HCT116 (cell line): ENCODE results near the gene POLR2I. TPM values are rescaled to one million over a fixed set of nuclear protein-coding genes. Genes with fewer than 3 reads are reported as not detected.

Experiments used
- ATAC-seq: fragments of 200-7000 bp; cut with Tn5 transposase; 2 replicates; pipeline ENCODE4 v1.9.1; 2020; ENCODE audit warnings: mild to moderate bottlenecking, moderate library complexity
- BruUV-seq: library from RNA; stranded (reverse); fragments of 400-500 nt; replicated peaks from 2 replicates; lab custom pipeline; 2021; lab: Mats Ljungman, UMichigan
- CTCF ChIA-PET: fragments of 300-600 bp; sonication (Branson Sonifier 250); formaldehyde crosslinking; loops from one replicate; lab custom pipeline; 2021; ENCODE audit warnings: antibody characterized with exemption; lab: Charles Lee
- POLR2A ChIA-PET: fragments of 300-600, 350-600 bp; sonication (Branson Sonifier 250); formaldehyde crosslinking; loops from one replicate; lab custom pipeline; 2021; ENCODE audit warnings: antibody characterized with exemption; lab: Charles Lee
- RAD21 ChIA-PET, 2 experiments: fragments of 300-600 bp; sonication (Branson Sonifier 250); formaldehyde crosslinking; loops; one replicate each; lab custom pipeline; 2023; ENCODE audit warnings: low total read pairs in 2 of 2; ENCODE audit not compliant: uncharacterized antibody in 2 of 2, unreplicated experiment in 2 of 2, low non-redundant PET in 1 of 2; lab: Charles Lee
- DNase-seq: peaks from one replicate; pipeline ENCODE4 v3.0.0-alpha.2; 2010; ENCODE audit warnings: low read depth, low spot score
- H2AFZ ChIP-seq: fragments of 200-600 bp; shearing (Covaris generic), sonication (generic); 2 replicates; pipeline ENCODE4 v1.6.1; 2017; ENCODE audit warnings: low read depth, mixed run types, mixed read lengths, antibody characterized with exemption, low read length; ENCODE audit not compliant: poor library complexity, severe bottlenecking
- H3K27ac ChIP-seq: 2 replicates; pipeline ENCODE4 v1.5.1; 2012; ENCODE audit warnings: low read depth, low read length
- H3K27me3 ChIP-seq: fragments of 200-600 bp; sonication (generic); 2 replicates; pipeline ENCODE4 v1.6.1; 2016; ENCODE audit warnings: mixed run types, low read length, mixed read lengths; ENCODE audit not compliant: insufficient read depth
- H3K36me3 ChIP-seq, 2 experiments: fragments of 200-500 bp in 1 of 2; fragments of 200-600 bp in 1 of 2; sonication (Bioruptor generic) in 1 of 2; sonication (generic) in 1 of 2; 2 replicates each; pipeline versions ENCODE4 v1.5.1 to v1.6.1; 2014 to 2016; ENCODE audit warnings: low read length in 2 of 2, inconsistent platforms in 1 of 2, mixed read lengths in 1 of 2, mixed run types in 1 of 2; ENCODE audit not compliant: insufficient read depth in 2 of 2, control insufficient read depth in 1 of 2
- H3K4me1 ChIP-seq, 2 experiments: fragments of 200-600 bp in 1 of 2; sonication (generic) in 1 of 2; 2 replicates each; pipeline versions ENCODE4 v1.5.1 to v1.6.1; 2012 to 2017; ENCODE audit warnings: low read length in 2 of 2, inconsistent platforms in 1 of 2, mild to moderate bottlenecking in 1 of 2, mixed read lengths in 1 of 2, mixed run types in 1 of 2, moderate library complexity in 1 of 2; ENCODE audit not compliant: insufficient read depth in 2 of 2, control insufficient read depth in 1 of 2
- H3K4me2 ChIP-seq: fragments of 200-600 bp; sonication (generic); 2 replicates; pipeline ENCODE4 v1.6.1; 2017; ENCODE audit warnings: mixed run types, low read length, mixed read lengths
- H3K4me3 ChIP-seq, 2 experiments: fragments of 200-600 bp in 1 of 2; sonication (generic) in 1 of 2; replicated peaks in 1 of 2; 2 replicates each; pipeline ENCODE4 v1.5.1; 2011 to 2016; ENCODE audit warnings: low read length in 2 of 2, control low read depth in 1 of 2, low read depth in 1 of 2, mild to moderate bottlenecking in 1 of 2, mixed read lengths in 1 of 2, mixed run types in 1 of 2
- H3K79me2 ChIP-seq: fragments of 200-600 bp; sonication (generic); 2 replicates; pipeline ENCODE4 v1.6.1; 2017; ENCODE audit warnings: mild to moderate bottlenecking, mixed run types, low read length, moderate library complexity, mixed read lengths; ENCODE audit not compliant: insufficient read depth
- H3K9ac ChIP-seq: fragments of 200-600 bp; sonication (generic); 2 replicates; pipeline ENCODE4 v1.6.1; 2016; ENCODE audit warnings: low read length, mixed read lengths
- H3K9me2 ChIP-seq: fragments of 200-600 bp; sonication (generic), shearing (Covaris generic); 2 replicates; pipeline ENCODE4 v1.6.1; 2017; ENCODE audit warnings: mixed run types, mild to moderate bottlenecking, moderate library complexity; ENCODE audit not compliant: insufficient read depth
- H3K9me3 ChIP-seq, 2 experiments: fragments of 200-500 bp in 1 of 2; fragments of 200-600 bp in 1 of 2; sonication (Bioruptor generic) in 1 of 2; sonication (generic) in 1 of 2; 2 replicates each; pipeline ENCODE4 v1.6.1; 2014 to 2017; ENCODE audit warnings: low read length in 2 of 2, mixed read lengths in 2 of 2, inconsistent platforms in 1 of 2, low read depth in 1 of 2, mild to moderate bottlenecking in 1 of 2, mixed run types in 1 of 2, moderate library complexity in 1 of 2; ENCODE audit not compliant: control insufficient read depth in 1 of 2, insufficient read depth in 1 of 2
- H4K20me1 ChIP-seq: fragments of 200-600 bp; sonication (generic), shearing (Covaris generic); 2 replicates; pipeline ENCODE4 v1.6.1; 2017; ENCODE audit warnings: mixed run types, mild to moderate bottlenecking, moderate library complexity; ENCODE audit not compliant: insufficient read depth
- CBX3 ChIP-seq: IDR thresholded peaks from 2 replicates; pipeline ENCODE4 v1.6.1; 2012; ENCODE audit warnings: low read depth
- ELF1 ChIP-seq: IDR thresholded peaks from 2 replicates; pipeline ENCODE4 v1.6.1; 2012; ENCODE audit warnings: low read depth, borderline replicate concordance
- FOSL1 ChIP-seq: IDR thresholded peaks from 2 replicates; pipeline ENCODE4 v1.6.1; 2012; ENCODE audit warnings: low read depth
- POLR2AphosphoS5 ChIP-seq: IDR thresholded peaks from 2 replicates; pipeline ENCODE4 v1.6.1; 2011; ENCODE audit warnings: mild to moderate bottlenecking, low read depth, low read length, moderate library complexity
- RAD21 ChIP-seq: IDR thresholded peaks from 2 replicates; pipeline ENCODE4 v1.6.1; 2012; ENCODE audit warnings: low read depth, mild to moderate bottlenecking
- SIN3A ChIP-seq: IDR thresholded peaks from 2 replicates; pipeline ENCODE4 v1.6.1; 2012; ENCODE audit warnings: low read depth
- SRF ChIP-seq: IDR thresholded peaks from 2 replicates; pipeline ENCODE4 v1.6.1; 2012; ENCODE audit warnings: low read depth
- TCF7L2 ChIP-seq: IDR thresholded peaks from 2 replicates; pipeline ENCODE4 v1.7.0; 2011; ENCODE audit warnings: borderline replicate concordance, inconsistent platforms; ENCODE audit not compliant: insufficient read depth, insufficient read length; ENCODE audit errors: extremely low read depth
- YY1 ChIP-seq: IDR thresholded peaks from 2 replicates; pipeline ENCODE4 v1.6.1; 2011; ENCODE audit warnings: low read length, low read depth, moderate library complexity, mild to moderate bottlenecking; ENCODE audit not compliant: insufficient replicate concordance; ENCODE audit errors: extremely low read depth
- ZFX ChIP-seq: fragments of 450-650 bp; IDR thresholded peaks from 2 replicates; pipeline ENCODE4 v1.6.1; 2017
- intact Hi-C: fragments of 100-400 bp; cut with micrococcal nuclease; formaldehyde crosslinking; loops from 2 replicates; pipeline ENCODE4 v1.10.0; 2022
- total RNA-seq: library from RNA; stranded (reverse); gene quantifications from one replicate; pipeline ENCODE4 v1.2.1, GENCODE V29; 2021; ENCODE audit not compliant: unreplicated experiment
- TF ChIP-seq, protein P1 (sequence below), 3 experiments: fragments of 200-600 bp in 1 of 3; sonication (generic) in 1 of 3; IDR thresholded peaks in 2 of 3; conservative IDR thresholded peaks in 1 of 3; 2 replicates each; pipeline ENCODE4 v1.5.1; 2012 to 2017; ENCODE audit warnings: low read depth in 2 of 3, low read length in 2 of 3, antibody characterized with exemption in 1 of 3, borderline replicate concordance in 1 of 3, control low read depth in 1 of 3, mild to moderate bottlenecking in 1 of 3, mixed read lengths in 1 of 3, mixed run types in 1 of 3, moderate library complexity in 1 of 3; ENCODE audit not compliant: insufficient read depth in 1 of 3

POLR2I gene
- total RNA-seq, 1 experiment from 2014 or later: 108 TPM

DNA sequence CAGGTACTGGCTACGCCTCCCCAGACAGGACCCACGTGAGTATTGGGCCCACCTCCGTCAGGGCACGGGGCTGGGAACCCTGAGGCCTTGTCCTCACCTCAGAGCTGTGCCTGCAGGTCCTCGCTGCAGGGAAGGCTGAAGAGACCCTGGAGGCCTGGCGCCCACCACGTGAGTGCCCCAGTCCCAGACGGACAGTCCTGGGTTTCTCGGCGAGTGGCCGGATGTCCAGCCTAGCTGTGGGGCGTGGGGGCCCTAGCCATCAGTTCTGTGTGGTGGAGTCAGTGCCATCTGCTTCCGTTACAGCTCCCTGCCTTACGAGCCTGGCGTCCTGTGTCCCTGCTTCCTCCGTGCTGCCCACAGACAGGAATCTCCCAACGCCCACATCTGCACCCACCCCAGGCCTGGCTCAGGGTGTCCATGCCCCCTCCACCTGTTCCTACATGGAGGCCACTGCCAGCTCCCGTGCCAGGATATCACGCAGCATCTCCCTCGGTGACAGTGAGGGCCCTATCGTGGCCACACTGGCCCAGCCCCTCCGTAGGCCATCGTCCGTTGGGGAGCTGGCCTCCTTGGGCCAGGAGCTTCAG is 11.5 kb downstream of the POLR2I start:
- Histone ChIP-seq H2AFZ (no peak overlapping the region), H3K36me3 (peaks cover 10 to 28% of the 10 kb centered on the region in 2 experiments; a peak in 3 of 4 replicates), H3K9me3 (no peaks in the 10 kb centered on the region), H3K4me1 (peaks cover 0 to 21% of the 10 kb centered on the region in 2 experiments; a peak in 2 of 4 replicates), H3K27ac (no peak overlapping the region), H3K79me2 (no peaks in the 10 kb centered on the region), H3K27me3 (no peaks in the 10 kb centered on the region), H4K20me1 (no peaks in the 10 kb centered on the region), H3K9me2 (no peaks in the 10 kb centered on the region), H3K4me3 (no peak overlapping the region), H3K4me2 (no peak overlapping the region), H3K9ac (no peak overlapping the region)
- ChIA-PET RAD21 (no interaction called here), POLR2A (no interaction called here), CTCF (no interaction called here)
- intact Hi-C loops: no loop called here
- no peak for DNase-seq
- BruUV-seq: no TSS peak
- TF ChIP-seq YY1 (no peak), FOSL1 (no peak), SRF (no peak), CBX3 (no peak), POLR2AphosphoS5 (no peak), ZFX (no peak), RAD21 (no peak), ELF1 (no peak), TCF7L2 (no peak), SIN3A (no peak)
- TF ChIP-seq, protein P1, sequence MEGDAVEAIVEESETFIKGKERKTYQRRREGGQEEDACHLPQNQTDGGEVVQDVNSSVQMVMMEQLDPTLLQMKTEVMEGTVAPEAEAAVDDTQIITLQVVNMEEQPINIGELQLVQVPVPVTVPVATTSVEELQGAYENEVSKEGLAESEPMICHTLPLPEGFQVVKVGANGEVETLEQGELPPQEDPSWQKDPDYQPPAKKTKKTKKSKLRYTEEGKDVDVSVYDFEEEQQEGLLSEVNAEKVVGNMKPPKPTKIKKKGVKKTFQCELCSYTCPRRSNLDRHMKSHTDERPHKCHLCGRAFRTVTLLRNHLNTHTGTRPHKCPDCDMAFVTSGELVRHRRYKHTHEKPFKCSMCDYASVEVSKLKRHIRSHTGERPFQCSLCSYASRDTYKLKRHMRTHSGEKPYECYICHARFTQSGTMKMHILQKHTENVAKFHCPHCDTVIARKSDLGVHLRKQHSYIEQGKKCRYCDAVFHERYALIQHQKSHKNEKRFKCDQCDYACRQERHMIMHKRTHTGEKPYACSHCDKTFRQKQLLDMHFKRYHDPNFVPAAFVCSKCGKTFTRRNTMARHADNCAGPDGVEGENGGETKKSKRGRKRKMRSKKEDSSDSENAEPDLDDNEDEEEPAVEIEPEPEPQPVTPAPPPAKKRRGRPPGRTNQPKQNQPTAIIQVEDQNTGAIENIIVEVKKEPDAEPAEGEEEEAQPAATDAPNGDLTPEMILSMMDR (IDR thresholded peaks at IDR 0.05 in 2 of 3, conservative IDR thresholded peaks at IDR 0.05 in 1 of 3; ENCODE audit: borderline replicate concordance in 1 of 3, insufficient read depth in 1 of 3, low read depth in 2 of 3, low read length in 2 of 3): no peak
- ATAC-seq: no peak
